ENCODE measurements around the gene METTL5.

DNA sequence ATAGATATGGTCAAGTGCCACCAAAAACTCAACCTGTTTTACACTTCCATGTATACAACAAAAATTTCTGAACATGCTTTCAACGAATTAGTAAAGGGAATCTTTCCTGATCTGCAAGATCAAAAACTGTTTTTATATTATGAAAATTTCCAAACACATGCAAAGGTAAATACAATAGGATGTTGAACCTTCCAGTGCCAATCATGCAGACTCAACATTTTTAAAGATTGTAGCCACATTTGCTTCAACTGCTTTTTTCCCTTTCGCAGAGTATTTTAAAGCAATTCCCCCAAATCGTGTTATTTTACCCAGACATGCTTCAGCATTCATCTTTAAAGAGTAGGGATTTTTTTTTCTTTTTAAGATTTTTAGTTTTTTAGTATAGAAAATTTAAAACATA lies 42.9 kb upstream of the METTL5 start:
- TF ChIP-seq, protein P1, sequence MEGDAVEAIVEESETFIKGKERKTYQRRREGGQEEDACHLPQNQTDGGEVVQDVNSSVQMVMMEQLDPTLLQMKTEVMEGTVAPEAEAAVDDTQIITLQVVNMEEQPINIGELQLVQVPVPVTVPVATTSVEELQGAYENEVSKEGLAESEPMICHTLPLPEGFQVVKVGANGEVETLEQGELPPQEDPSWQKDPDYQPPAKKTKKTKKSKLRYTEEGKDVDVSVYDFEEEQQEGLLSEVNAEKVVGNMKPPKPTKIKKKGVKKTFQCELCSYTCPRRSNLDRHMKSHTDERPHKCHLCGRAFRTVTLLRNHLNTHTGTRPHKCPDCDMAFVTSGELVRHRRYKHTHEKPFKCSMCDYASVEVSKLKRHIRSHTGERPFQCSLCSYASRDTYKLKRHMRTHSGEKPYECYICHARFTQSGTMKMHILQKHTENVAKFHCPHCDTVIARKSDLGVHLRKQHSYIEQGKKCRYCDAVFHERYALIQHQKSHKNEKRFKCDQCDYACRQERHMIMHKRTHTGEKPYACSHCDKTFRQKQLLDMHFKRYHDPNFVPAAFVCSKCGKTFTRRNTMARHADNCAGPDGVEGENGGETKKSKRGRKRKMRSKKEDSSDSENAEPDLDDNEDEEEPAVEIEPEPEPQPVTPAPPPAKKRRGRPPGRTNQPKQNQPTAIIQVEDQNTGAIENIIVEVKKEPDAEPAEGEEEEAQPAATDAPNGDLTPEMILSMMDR (IDR thresholded peaks at IDR 0.05 in 2 of 3, conservative IDR thresholded peaks at IDR 0.05 in 1 of 3; ENCODE audit: insufficient read depth in 2 of 3, low read depth in 1 of 3, low read length in 3 of 3): no peak
- no peak for TF ChIP-seq IRF2 (CRISPR knock-in tag; IDR thresholded peaks at IDR 0.05)
- TF ChIP-seq, protein P2, sequence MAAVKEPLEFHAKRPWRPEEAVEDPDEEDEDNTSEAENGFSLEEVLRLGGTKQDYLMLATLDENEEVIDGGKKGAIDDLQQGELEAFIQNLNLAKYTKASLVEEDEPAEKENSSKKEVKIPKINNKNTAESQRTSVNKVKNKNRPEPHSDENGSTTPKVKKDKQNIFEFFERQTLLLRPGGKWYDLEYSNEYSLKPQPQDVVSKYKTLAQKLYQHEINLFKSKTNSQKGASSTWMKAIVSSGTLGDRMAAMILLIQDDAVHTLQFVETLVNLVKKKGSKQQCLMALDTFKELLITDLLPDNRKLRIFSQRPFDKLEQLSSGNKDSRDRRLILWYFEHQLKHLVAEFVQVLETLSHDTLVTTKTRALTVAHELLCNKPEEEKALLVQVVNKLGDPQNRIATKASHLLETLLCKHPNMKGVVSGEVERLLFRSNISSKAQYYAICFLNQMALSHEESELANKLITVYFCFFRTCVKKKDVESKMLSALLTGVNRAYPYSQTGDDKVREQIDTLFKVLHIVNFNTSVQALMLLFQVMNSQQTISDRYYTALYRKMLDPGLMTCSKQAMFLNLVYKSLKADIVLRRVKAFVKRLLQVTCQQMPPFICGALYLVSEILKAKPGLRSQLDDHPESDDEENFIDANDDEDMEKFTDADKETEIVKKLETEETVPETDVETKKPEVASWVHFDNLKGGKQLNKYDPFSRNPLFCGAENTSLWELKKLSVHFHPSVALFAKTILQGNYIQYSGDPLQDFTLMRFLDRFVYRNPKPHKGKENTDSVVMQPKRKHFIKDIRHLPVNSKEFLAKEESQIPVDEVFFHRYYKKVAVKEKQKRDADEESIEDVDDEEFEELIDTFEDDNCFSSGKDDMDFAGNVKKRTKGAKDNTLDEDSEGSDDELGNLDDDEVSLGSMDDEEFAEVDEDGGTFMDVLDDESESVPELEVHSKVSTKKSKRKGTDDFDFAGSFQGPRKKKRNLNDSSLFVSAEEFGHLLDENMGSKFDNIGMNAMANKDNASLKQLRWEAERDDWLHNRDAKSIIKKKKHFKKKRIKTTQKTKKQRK (IDR thresholded peaks at IDR 0.05; ENCODE audit: borderline replicate concordance, low read depth, low read length): no peak

All from K562 (cell line).